Measurements from ENCODE around the gene BICC1.

DNA sequence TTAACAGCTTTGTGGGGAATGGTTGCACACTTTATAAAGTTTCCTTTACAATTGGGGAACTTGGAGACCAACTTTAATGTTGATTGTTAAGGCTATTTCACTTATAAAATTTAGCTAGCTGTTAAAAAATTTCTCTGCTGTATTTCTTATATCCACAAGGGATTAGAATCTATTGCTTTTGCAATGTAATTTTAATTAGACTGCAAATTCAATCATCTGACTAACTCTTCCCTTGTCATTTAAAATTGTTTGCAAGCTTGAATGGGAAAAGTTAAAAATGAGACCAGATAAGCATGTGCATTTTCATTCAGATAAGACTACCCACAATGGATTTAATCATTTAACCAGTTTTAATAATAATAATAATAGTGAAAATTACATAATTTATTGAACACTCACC is 213.2 kb downstream of the BICC1 start:
- TF ChIP-seq, protein P1, sequence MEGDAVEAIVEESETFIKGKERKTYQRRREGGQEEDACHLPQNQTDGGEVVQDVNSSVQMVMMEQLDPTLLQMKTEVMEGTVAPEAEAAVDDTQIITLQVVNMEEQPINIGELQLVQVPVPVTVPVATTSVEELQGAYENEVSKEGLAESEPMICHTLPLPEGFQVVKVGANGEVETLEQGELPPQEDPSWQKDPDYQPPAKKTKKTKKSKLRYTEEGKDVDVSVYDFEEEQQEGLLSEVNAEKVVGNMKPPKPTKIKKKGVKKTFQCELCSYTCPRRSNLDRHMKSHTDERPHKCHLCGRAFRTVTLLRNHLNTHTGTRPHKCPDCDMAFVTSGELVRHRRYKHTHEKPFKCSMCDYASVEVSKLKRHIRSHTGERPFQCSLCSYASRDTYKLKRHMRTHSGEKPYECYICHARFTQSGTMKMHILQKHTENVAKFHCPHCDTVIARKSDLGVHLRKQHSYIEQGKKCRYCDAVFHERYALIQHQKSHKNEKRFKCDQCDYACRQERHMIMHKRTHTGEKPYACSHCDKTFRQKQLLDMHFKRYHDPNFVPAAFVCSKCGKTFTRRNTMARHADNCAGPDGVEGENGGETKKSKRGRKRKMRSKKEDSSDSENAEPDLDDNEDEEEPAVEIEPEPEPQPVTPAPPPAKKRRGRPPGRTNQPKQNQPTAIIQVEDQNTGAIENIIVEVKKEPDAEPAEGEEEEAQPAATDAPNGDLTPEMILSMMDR (conservative IDR thresholded peaks at IDR 0.05), result no peak
- TF ChIP-seq ZFX (IDR thresholded peaks at IDR 0.05), result no peak
